Lung (tissue), 12 donors: ENCODE data around the gene ALDH7A1. TPM values are rescaled to one million over a fixed set of nuclear protein-coding genes. Genes with fewer than 3 reads are reported as not detected.

Experiments
- ATAC-seq: fragments of 200-7000 bp; cut with Tn5 transposase; one replicate; pipeline ENCODE4 v1.9.1; 2020; ENCODE audit warnings: moderate number of reproducible peaks; ENCODE audit not compliant: insufficient read depth, low FRiP score
- DNase-seq, 3 donors: peaks; one replicate each; pipeline ENCODE4 v3.0.0-alpha.2; 2013 to 2017
- H3K27ac ChIP-seq, 2 donors: one replicate each; pipeline ENCODE4 v1.5.1; 2013; ENCODE audit warnings: mild to moderate bottlenecking in 2 of 2, moderate library complexity in 2 of 2, control low read depth in 1 of 2, inconsistent platforms in 1 of 2, low read depth in 1 of 2, low read length in 1 of 2
- H3K27me3 ChIP-seq, 3 donors: one replicate each; pipeline ENCODE4 v1.5.1; 2013; ENCODE audit warnings: low read length in 2 of 3; ENCODE audit not compliant: control insufficient read depth in 3 of 3, insufficient read depth in 3 of 3
- H3K36me3 ChIP-seq, 4 donors: one replicate each; pipeline ENCODE4 v1.5.1; 2013; ENCODE audit warnings: low read length in 4 of 4, mild to moderate bottlenecking in 1 of 4, moderate library complexity in 1 of 4; ENCODE audit not compliant: control insufficient read depth in 4 of 4, insufficient read depth in 4 of 4
- H3K4me1 ChIP-seq, 5 donors: one replicate each; pipeline ENCODE4 v1.5.1; 2013; ENCODE audit warnings: low read length in 5 of 5, mild to moderate bottlenecking in 2 of 5, moderate library complexity in 1 of 5; ENCODE audit not compliant: control insufficient read depth in 5 of 5, insufficient read depth in 5 of 5
- H3K4me3 ChIP-seq: one replicate; pipeline ENCODE4 v1.5.1; 2013; ENCODE audit warnings: mild to moderate bottlenecking, control low read depth, moderate library complexity
- H3K9ac ChIP-seq, 2 donors: one replicate each; pipeline ENCODE4 v1.5.1; 2013; ENCODE audit warnings: low read length in 2 of 2, control low read depth in 1 of 2; ENCODE audit not compliant: insufficient read depth in 1 of 2
- H3K9me3 ChIP-seq, 4 donors: one replicate each; pipeline ENCODE4 v1.5.1; 2013; ENCODE audit warnings: low read length in 3 of 4, mild to moderate bottlenecking in 1 of 4, moderate library complexity in 1 of 4; ENCODE audit not compliant: control insufficient read depth in 4 of 4, insufficient read depth in 3 of 4
- CTCF ChIP-seq: IDR thresholded peaks from 2 replicates; pipeline ENCODE4 v1.5.1; 2012; ENCODE audit warnings: mild to moderate bottlenecking; ENCODE audit errors: control extremely low read depth, extremely low read depth
- WGBS, 2 donors: extraction: QIAGEN DNeasy Blood & Tissue Kit; methylation state at CpG; one replicate each; pipeline ENCODE4 v1.1.7; 2013; 5-methylcytosine and 5-hydroxymethylcytosine counted together
- polyA plus RNA-seq, 2 donors: library from polyadenylated mRNA; stranded (reverse); fragments of 200-250 nt; gene quantifications; one replicate each; pipeline ENCODE4 v1.2.1, GENCODE V29; 2013
- total RNA-seq, 2 donors: library from RNA; depleted of rRNA in 1 of 2; stranded (reverse); fragments of >200 nt in 1 of 2; gene quantifications; one replicate each; pipeline ENCODE4 v1.2.1, GENCODE V29; 2014 to 2021
- donor health status: control.
- donor health status: control.
- donor health status: Bipolar disorder and iron deficiency.
- donor health status: healthy.
- donor health status: DM: yes; HTN: yes; CAD: no.

ALDH7A1 gene
- total and polyA plus RNA-seq, 4 donors: 17.4 to 66.0 (median 38.1) TPM

DNA sequence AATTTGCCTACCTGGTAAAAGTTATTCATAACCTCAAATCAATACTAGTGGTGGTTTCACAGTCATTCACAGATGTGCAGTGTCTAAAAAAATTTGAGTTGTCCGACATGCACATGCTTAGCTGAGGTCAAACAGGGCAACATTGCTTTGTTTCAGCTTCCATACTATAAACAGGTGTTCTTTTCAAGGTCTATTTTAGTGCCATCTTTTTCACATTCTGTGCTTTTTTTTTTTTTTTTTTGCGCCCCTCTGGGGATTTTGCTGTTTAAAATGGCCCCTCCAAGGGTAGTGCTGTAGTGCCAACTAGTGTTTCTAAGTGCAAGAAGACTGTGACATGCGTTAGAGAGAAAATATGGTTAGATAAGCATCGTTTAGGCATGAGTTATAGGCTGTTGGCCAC, 20.3 kb upstream of the ALDH7A1 start:
- H3K27me3 ChIP-seq: no peaks in the 10 kb centered on the region
- no peak for TF ChIP-seq CTCF
- peaks cover 0 to 6% (median 0%) of the 10 kb centered on the region in 5 donors for H3K4me1 ChIP-seq
- H3K9me3 ChIP-seq: no peaks in the 10 kb centered on the region
- DNase-seq (no peak), ATAC-seq (no peak)
- WGBS, 2 donors: 87 to 92% methylated on average over 4 of the region's 4 CpGs
- H3K27ac ChIP-seq: no peak overlapping the region
- H3K4me3 ChIP-seq: no peak overlapping the region
- H3K36me3 ChIP-seq: peaks cover 4 to 24% (median 20%) of the 10 kb centered on the region in 4 donors
- no peak overlapping the region for H3K9ac ChIP-seq

GRCh38 chr5:126613941-126614592, 19.0 kb upstream of the ALDH7A1 start:
- no peaks in the 10 kb centered on the region for H3K9me3 ChIP-seq
- H3K27ac ChIP-seq: no peak overlapping the region
- H3K36me3 ChIP-seq: peaks cover 4 to 27% (median 21%) of the 10 kb centered on the region in 4 donors
- WGBS, 2 donors: 87 to 94% methylated on average over 7 of the region's 7 CpGs
- no peak for ATAC-seq
- no peak overlapping the region for H3K4me3 ChIP-seq
- no peak overlapping the region for H3K9ac ChIP-seq
- H3K4me1 ChIP-seq: peaks cover 0 to 6% (median 0%) of the 10 kb centered on the region in 5 donors
- TF ChIP-seq CTCF: no peak
- DNase-seq: no peak
- H3K27me3 ChIP-seq: no peaks in the 10 kb centered on the region

GRCh38 chr5:126610616-126611015, 15.6 kb upstream of the ALDH7A1 start:
- 98 to 99% methylated on average over 6 of the region's 6 CpGs for WGBS, 2 donors
- ATAC-seq (no peak), DNase-seq (no peak)
- TF ChIP-seq CTCF: no peak
- H3K27me3 ChIP-seq: no peaks in the 10 kb centered on the region
- H3K4me3 ChIP-seq: no peak overlapping the region
- H3K27ac ChIP-seq: no peak overlapping the region
- no peak overlapping the region for H3K9ac ChIP-seq
- H3K36me3 ChIP-seq: peaks cover 0 to 18% (median 13%) of the 10 kb centered on the region in 4 donors
- H3K4me1 ChIP-seq: peaks cover 0 to 10% (median 0%) of the 10 kb centered on the region in 5 donors
- no peaks in the 10 kb centered on the region for H3K9me3 ChIP-seq
